Activated CD4-positive, alpha-beta memory T cell treated with anti-CD3 and anti-CD28 coated beads, Interleukin-2, amount 10 ng/mL, durations not matched to agents 7 days and 5 days (primary cell): Measurements from ENCODE around the gene MRNIP. TPM values are rescaled to one million over a fixed set of nuclear protein-coding genes. Genes with fewer than 3 reads are reported as not detected.

Experiments
- CTCF ChIA-PET: fragments of 350-600 bp; sonication (Branson Sonifier 250); formaldehyde crosslinking; loops from one replicate; lab custom pipeline; 2021; ENCODE audit warnings: antibody characterized with exemption, inconsistent platforms; lab: Charles Lee
- POLR2A ChIA-PET: fragments of 350-600 bp; sonication (Branson Sonifier 250); formaldehyde crosslinking; loops from one replicate; lab custom pipeline; 2021; ENCODE audit warnings: antibody characterized with exemption; lab: Charles Lee
- DNase-seq: peaks from one replicate; pipeline ENCODE4 v3.0.0-alpha.2; 2020
- H3K27ac Mint-ChIP-seq: one replicate; pipeline ENCODE4 v1.8.0; 2021; ENCODE audit warnings: mild to moderate bottlenecking, mixed read lengths
- H3K27me3 Mint-ChIP-seq: one replicate; pipeline ENCODE4 v1.8.0; 2021; ENCODE audit warnings: mixed read lengths
- H3K36me3 Mint-ChIP-seq: one replicate; pipeline ENCODE4 v1.8.0; 2021; ENCODE audit warnings: low read depth, mixed read lengths
- H3K4me1 Mint-ChIP-seq: one replicate; pipeline ENCODE4 v1.8.0; 2021; ENCODE audit warnings: mixed read lengths
- H3K4me3 Mint-ChIP-seq: one replicate; pipeline ENCODE4 v1.8.0; 2021; ENCODE audit warnings: mild to moderate bottlenecking, mixed read lengths
- H3K9me3 Mint-ChIP-seq: one replicate; pipeline ENCODE4 v1.8.0; 2021; ENCODE audit warnings: mixed read lengths
- total RNA-seq, 2 experiments: library from RNA; stranded (reverse); gene quantifications; one replicate each; pipeline ENCODE4 v1.2.3, GENCODE V29; 2021

The MRNIP gene
- total RNA-seq, 2 experiments from 2014 or later: 17.0 to 19.5 TPM

- Mint-ChIP-seq H3K27me3 (no peaks in the 10 kb centered on the region), H3K4me3 (peak overlapping the region; percentile 70), H3K4me1 (peaks cover 51% of the 10 kb centered on the region), H3K9me3 (no peaks in the 10 kb centered on the region), H3K36me3 (peaks cover 37% of the 10 kb centered on the region), H3K27ac (peak overlapping the region; percentile 76)
- ChIA-PET CTCF (interaction anchor here (0.6 to 1.6 kb wide), 4 partner anchors 8 to 225 kb away, joined by 4 to 6 read pairs (median 5); no protein-coding TSS in a partner anchor), POLR2A (interaction anchor here (0.7 to 2.7 kb wide), 13 partner anchors 8 to 196 kb away, joined by 3 to 21 read pairs (median 7); partner anchors contain the start of genes HNRNPH1, MAML1 and MGAT4B)
- peak; percentile 45 for DNase-seq
Measured at GRCh38 chr5:179819296-179820126, 39.1 kb downstream of the MRNIP start.

- H3K27ac Mint-ChIP-seq: peak overlapping the region; percentile 63
- peak overlapping the region; percentile 65 for H3K4me3 Mint-ChIP-seq
- H3K27me3 Mint-ChIP-seq: no peaks in the 10 kb centered on the region
- no peaks in the 10 kb centered on the region for H3K9me3 Mint-ChIP-seq
- peaks cover 30% of the 10 kb centered on the region for H3K36me3 Mint-ChIP-seq
- POLR2A ChIA-PET: interaction anchor here (0.7 to 2.6 kb wide), 6 partner anchors 8 to 196 kb away, joined by 3 to 21 read pairs (median 6); partner anchors contain the start of gene HNRNPH1
- peak; percentile 90 for DNase-seq
- H3K4me1 Mint-ChIP-seq: peaks cover 50% of the 10 kb centered on the region
- CTCF ChIA-PET: interaction anchor here (1.2 to 1.4 kb wide), 2 partner anchors 17 kb away, joined by 3 to 5 read pairs; no protein-coding TSS in a partner anchor
Measured at GRCh38 chr5:179818746-179819295, 39.8 kb downstream of the MRNIP start.

GRCh38 chr5:179817890-179818745, 40.5 kb downstream of the MRNIP start:
- CTCF ChIA-PET: interaction anchor here (1.4 kb wide), 1 partner anchor 16 kb away, joined by 3 read pairs; no protein-coding TSS in a partner anchor
- POLR2A ChIA-PET: interaction anchor here (2.6 kb wide), 1 partner anchor 12 kb away, joined by 7 read pairs; no protein-coding TSS in a partner anchor
- Mint-ChIP-seq H3K27me3 (no peaks in the 10 kb centered on the region), H3K9me3 (no peaks in the 10 kb centered on the region), H3K4me1 (peaks cover 47% of the 10 kb centered on the region), H3K4me3 (peak overlapping the region; percentile 65), H3K27ac (peak overlapping the region; percentile 63), H3K36me3 (peaks cover 25% of the 10 kb centered on the region)
- DNase-seq: no peak

- Mint-ChIP-seq H3K9me3 (no peaks in the 10 kb centered on the region), H3K27me3 (no peaks in the 10 kb centered on the region), H3K4me3 (no peak overlapping the region), H3K36me3 (peaks cover 23% of the 10 kb centered on the region), H3K4me1 (peaks cover 41% of the 10 kb centered on the region), H3K27ac (no peak overlapping the region)
- ChIA-PET CTCF (interaction anchor here (1.4 kb wide), 1 partner anchor 16 kb away, joined by 3 read pairs; no protein-coding TSS in a partner anchor), POLR2A (interaction anchor here (2.6 kb wide), 1 partner anchor 11 kb away, joined by 7 read pairs; no protein-coding TSS in a partner anchor)
- no peak for DNase-seq
Measured at GRCh38 chr5:179817470-179817840, 41.2 kb downstream of the MRNIP start.

- no peak for DNase-seq
- Mint-ChIP-seq H3K4me3 (no peak overlapping the region), H3K27me3 (no peaks in the 10 kb centered on the region), H3K36me3 (peaks cover 20% of the 10 kb centered on the region), H3K9me3 (no peaks in the 10 kb centered on the region), H3K27ac (no peak overlapping the region), H3K4me1 (peaks cover 36% of the 10 kb centered on the region)
- ChIA-PET CTCF (interaction anchor here (1.4 kb wide), 1 partner anchor 15 kb away, joined by 3 read pairs; no protein-coding TSS in a partner anchor), POLR2A (interaction anchor here (2.6 kb wide), 1 partner anchor 11 kb away, joined by 7 read pairs; no protein-coding TSS in a partner anchor)
Measured at GRCh38 chr5:179816796-179817469, 41.7 kb downstream of the MRNIP start.

GRCh38 chr5:179816401-179816795, 42.2 kb downstream of the MRNIP start:
- Mint-ChIP-seq H3K4me1 (peaks cover 31% of the 10 kb centered on the region), H3K27me3 (no peaks in the 10 kb centered on the region), H3K27ac (no peak overlapping the region), H3K36me3 (peaks cover 15% of the 10 kb centered on the region), H3K9me3 (no peaks in the 10 kb centered on the region), H3K4me3 (no peak overlapping the region)
- DNase-seq: no peak
- CTCF ChIA-PET: interaction anchor here (0.8 kb wide), 1 partner anchor 14 kb away, joined by 4 read pairs; no protein-coding TSS in a partner anchor
- POLR2A ChIA-PET: interaction anchor here (2.6 kb wide), 1 partner anchor 10 kb away, joined by 7 read pairs; no protein-coding TSS in a partner anchor

GRCh38 chr5:179815491-179816249, 42.9 kb downstream of the MRNIP start:
- Mint-ChIP-seq H3K4me1 (peaks cover 31% of the 10 kb centered on the region), H3K36me3 (peaks cover 13% of the 10 kb centered on the region), H3K27me3 (no peaks in the 10 kb centered on the region), H3K4me3 (no peak overlapping the region), H3K9me3 (no peaks in the 10 kb centered on the region), H3K27ac (no peak overlapping the region)
- no peak for DNase-seq
- ChIA-PET CTCF (interaction anchor here (0.8 to 1.3 kb wide), 2 partner anchors 13 to 14 kb away, joined by 3 to 4 read pairs; no protein-coding TSS in a partner anchor), POLR2A (no interaction called here)

GRCh38 chr5:179814090-179814489, 44.5 kb downstream of the MRNIP start:
- CTCF ChIA-PET: interaction anchor here (1.3 kb wide), 2 partner anchors 12 to 51 kb away, joined by 3 to 4 read pairs; no protein-coding TSS in a partner anchor
- H3K4me3 Mint-ChIP-seq: no peak overlapping the region
- no peaks in the 10 kb centered on the region for H3K9me3 Mint-ChIP-seq
- H3K36me3 Mint-ChIP-seq: peaks cover 13% of the 10 kb centered on the region
- POLR2A ChIA-PET: no interaction called here
- H3K4me1 Mint-ChIP-seq: peaks cover 17% of the 10 kb centered on the region
- H3K27me3 Mint-ChIP-seq: no peaks in the 10 kb centered on the region
- H3K27ac Mint-ChIP-seq: no peak overlapping the region
- no peak for DNase-seq

- H3K36me3 Mint-ChIP-seq: peaks cover 13% of the 10 kb centered on the region
- no peak overlapping the region for H3K27ac Mint-ChIP-seq
- DNase-seq: no peak
- POLR2A ChIA-PET: interaction anchor here (0.9 kb wide), 1 partner anchor 9 kb away, joined by 3 read pairs; no protein-coding TSS in a partner anchor
- no peaks in the 10 kb centered on the region for H3K9me3 Mint-ChIP-seq
- no peak overlapping the region for H3K4me3 Mint-ChIP-seq
- H3K27me3 Mint-ChIP-seq: no peaks in the 10 kb centered on the region
- peaks cover 10% of the 10 kb centered on the region for H3K4me1 Mint-ChIP-seq
- CTCF ChIA-PET: interaction anchor here (1.3 kb wide), 1 partner anchor 50 kb away, joined by 4 read pairs; no protein-coding TSS in a partner anchor
Measured at GRCh38 chr5:179812997-179813607, 45.5 kb downstream of the MRNIP start.

- H3K4me1 Mint-ChIP-seq: peaks cover 6% of the 10 kb centered on the region
- no peak overlapping the region for H3K4me3 Mint-ChIP-seq
- CTCF ChIA-PET: no interaction called here
- no peaks in the 10 kb centered on the region for H3K9me3 Mint-ChIP-seq
- no peak for DNase-seq
- POLR2A ChIA-PET: interaction anchor here (0.9 to 1.6 kb wide), 2 partner anchors 10 to 25 kb away, joined by 3 to 9 read pairs; no protein-coding TSS in a partner anchor
- H3K27me3 Mint-ChIP-seq: no peaks in the 10 kb centered on the region
- no peak overlapping the region for H3K27ac Mint-ChIP-seq
- peaks cover 13% of the 10 kb centered on the region for H3K36me3 Mint-ChIP-seq
Measured at GRCh38 chr5:179812135-179812825, 46.3 kb downstream of the MRNIP start.
